ENCODE data around the gene LYSET. TPM values are rescaled to one million over a fixed set of nuclear protein-coding genes. Genes with fewer than 3 reads are reported as not detected.
"Not testable (repeated sequence)": the region's sequence is repeated elsewhere in the genome, so short reads cannot be mapped to it uniquely, and the experiment has no call there.

Gene LYSET
- polyA plus RNA-seq, 1 donor, result 38.4 TPM

- DNase-seq, result not testable (repeated sequence)
These were observed 19.5 kb upstream of the LYSET start for GRCh38 chr14:93165271-93166265.

GRCh38 chr14:93168610-93169009 lies 16.5 kb upstream of the LYSET start:
- DNase-seq, result not testable (repeated sequence)

GRCh38 chr14:93169619-93170018 lies 15.5 kb upstream of the LYSET start:
- not testable (repeated sequence) for DNase-seq

- not testable (repeated sequence) for DNase-seq
These were observed 15.0 kb upstream of the LYSET start for GRCh38 chr14:93170141-93170540.

GRCh38 chr14:93171376-93171775 lies 13.7 kb upstream of the LYSET start:
- no peak for DNase-seq

- DNase-seq, result no peak
These were observed 11.1 kb upstream of the LYSET start for GRCh38 chr14:93173943-93174395.

- not testable (repeated sequence) for DNase-seq
These were observed 10.4 kb upstream of the LYSET start for GRCh38 chr14:93174731-93175130.

- no peak for DNase-seq
These were observed 9.6 kb upstream of the LYSET start for GRCh38 chr14:93175492-93175891.

- DNase-seq, result no peak
These were observed 1.4 kb upstream of the LYSET start for GRCh38 chr14:93183596-93184317.

GRCh38 chr14:93185349-93185720 lies 218 bp downstream of the LYSET start:
- DNase-seq, result peak; percentile 24

GRCh38 chr14:93186466-93186865 lies 1.3 kb downstream of the LYSET start:
- DNase-seq, result no peak

- no peak for DNase-seq
These were observed 1.8 kb downstream of the LYSET start for GRCh38 chr14:93186956-93187355.

- DNase-seq, result no peak
These were observed 10.3 kb downstream of the LYSET start for GRCh38 chr14:93195316-93195999.

GRCh38 chr14:93199031-93199430 lies 13.9 kb downstream of the LYSET start:
- DNase-seq, result no peak

- DNase-seq, result no peak
These were observed 15.4 kb downstream of the LYSET start for GRCh38 chr14:93200553-93200952.

GRCh38 chr14:93201155-93201704 lies 16.1 kb downstream of the LYSET start:
- no peak for DNase-seq

- peak; percentile 97 for DNase-seq
These were observed 21.8 kb downstream of the LYSET start, which contains the start of the genes GON7 and UBR7 for GRCh38 chr14:93206793-93207467. Gene GON7, minus strand, starts transcription at chr14:93207065. Its CDS starts 28 bp downstream, at chr14:93207037. Gene UBR7, plus strand, starts transcription at chr14:93207256. Its CDS starts 36 bp downstream, at chr14:93207292.

GRCh38 chr14:93207468-93208308 lies 22.6 kb downstream of the LYSET start:
- DNase-seq, result peak; percentile 52

GRCh38 chr14:93212432-93212831 lies 27.3 kb downstream of the LYSET start:
- DNase-seq, result no peak

- DNase-seq, result no peak
These were observed 29.5 kb downstream of the LYSET start for GRCh38 chr14:93214598-93214997.
